Ishikawa (cell line): ENCODE data around the gene ACER2.

Source experiments
- EP300 ChIP-seq: IDR thresholded peaks from 2 replicates; pipeline ENCODE4 v1.6.1; 2012; ENCODE audit warnings: borderline replicate concordance
- MAX ChIP-seq: IDR thresholded peaks from 2 replicates; pipeline ENCODE4 v1.6.1; 2012

- TF ChIP-seq EP300, result no peak
- TF ChIP-seq MAX, result no peak
Measured at GRCh38 chr9:19432473-19432872, 23.7 kb downstream of the ACER2 start.
